ENCODE data around the gene RBMS1.

RBMS1 gene

DNA sequence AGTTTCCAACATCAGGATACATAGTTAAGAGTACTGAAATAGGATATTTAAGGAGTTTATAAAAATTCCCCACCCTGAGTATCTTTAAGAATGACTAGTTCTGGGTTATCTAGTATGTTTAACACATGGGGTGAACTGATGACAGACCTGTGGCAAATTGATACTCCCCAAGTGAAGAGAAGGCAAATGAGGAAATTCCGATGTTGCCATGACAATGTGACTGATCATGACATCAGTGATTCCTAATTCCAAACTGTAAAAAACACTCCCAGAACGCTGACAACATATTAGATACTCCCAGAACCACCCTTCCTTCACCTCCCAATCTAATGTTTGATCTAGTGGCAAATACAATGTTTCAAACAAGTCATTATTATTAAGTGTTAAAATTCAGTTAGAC, 77.6 kb downstream of the RBMS1 start:
- TF ChIP-seq, protein P1, sequence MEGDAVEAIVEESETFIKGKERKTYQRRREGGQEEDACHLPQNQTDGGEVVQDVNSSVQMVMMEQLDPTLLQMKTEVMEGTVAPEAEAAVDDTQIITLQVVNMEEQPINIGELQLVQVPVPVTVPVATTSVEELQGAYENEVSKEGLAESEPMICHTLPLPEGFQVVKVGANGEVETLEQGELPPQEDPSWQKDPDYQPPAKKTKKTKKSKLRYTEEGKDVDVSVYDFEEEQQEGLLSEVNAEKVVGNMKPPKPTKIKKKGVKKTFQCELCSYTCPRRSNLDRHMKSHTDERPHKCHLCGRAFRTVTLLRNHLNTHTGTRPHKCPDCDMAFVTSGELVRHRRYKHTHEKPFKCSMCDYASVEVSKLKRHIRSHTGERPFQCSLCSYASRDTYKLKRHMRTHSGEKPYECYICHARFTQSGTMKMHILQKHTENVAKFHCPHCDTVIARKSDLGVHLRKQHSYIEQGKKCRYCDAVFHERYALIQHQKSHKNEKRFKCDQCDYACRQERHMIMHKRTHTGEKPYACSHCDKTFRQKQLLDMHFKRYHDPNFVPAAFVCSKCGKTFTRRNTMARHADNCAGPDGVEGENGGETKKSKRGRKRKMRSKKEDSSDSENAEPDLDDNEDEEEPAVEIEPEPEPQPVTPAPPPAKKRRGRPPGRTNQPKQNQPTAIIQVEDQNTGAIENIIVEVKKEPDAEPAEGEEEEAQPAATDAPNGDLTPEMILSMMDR (IDR thresholded peaks at IDR 0.05) = no peak
- no peak for DNase-seq
- Histone ChIP-seq H3K27me3 (no peaks in the 10 kb centered on the region), H3K4me3 (no peak overlapping the region), H3K27ac (no peak overlapping the region), H3K9me3 (no peaks in the 10 kb centered on the region), H3K36me3 (no peaks in the 10 kb centered on the region), H3K4me1 (peaks cover 0 to 60% (median 16%) of the 10 kb centered on the region in 4 donors)
- intact Hi-C loops (cut with DNase I; ENCODE audit: low total_unique reads) = no loop called here

DNA sequence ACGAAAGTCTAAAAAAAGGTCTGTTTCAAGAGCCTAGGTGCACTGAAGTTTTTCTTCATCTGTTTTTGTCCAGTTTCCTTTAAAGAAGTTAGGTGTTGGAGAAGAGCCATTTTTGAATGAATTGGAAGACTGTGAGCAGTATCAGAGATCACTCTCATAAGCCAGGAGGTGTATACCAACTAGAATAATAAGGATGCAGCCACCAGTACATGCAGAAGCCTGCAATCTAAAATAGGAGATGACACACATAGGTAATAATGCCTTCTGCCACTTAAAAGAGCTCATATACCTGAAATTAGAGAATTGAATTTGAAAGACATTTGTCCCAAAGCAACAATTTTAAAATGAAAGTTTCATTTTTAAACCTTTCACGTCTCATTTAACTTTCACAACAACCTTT, 81.7 kb downstream of the RBMS1 start:
- Histone ChIP-seq H3K27ac (peak overlapping the region in 1 of 2 donors; percentile 34), H3K36me3 (no peaks in the 10 kb centered on the region), H3K27me3 (no peaks in the 10 kb centered on the region), H3K4me1 (peaks cover 0 to 30% (median 14%) of the 10 kb centered on the region in 4 donors), H3K9me3 (no peaks in the 10 kb centered on the region), H3K4me3 (no peak overlapping the region)
- no peak for DNase-seq
- TF ChIP-seq, protein P1 (IDR thresholded peaks at IDR 0.05) = no peak
- intact Hi-C loops (cut with DNase I; ENCODE audit: low total_unique reads) = no loop called here

DNA sequence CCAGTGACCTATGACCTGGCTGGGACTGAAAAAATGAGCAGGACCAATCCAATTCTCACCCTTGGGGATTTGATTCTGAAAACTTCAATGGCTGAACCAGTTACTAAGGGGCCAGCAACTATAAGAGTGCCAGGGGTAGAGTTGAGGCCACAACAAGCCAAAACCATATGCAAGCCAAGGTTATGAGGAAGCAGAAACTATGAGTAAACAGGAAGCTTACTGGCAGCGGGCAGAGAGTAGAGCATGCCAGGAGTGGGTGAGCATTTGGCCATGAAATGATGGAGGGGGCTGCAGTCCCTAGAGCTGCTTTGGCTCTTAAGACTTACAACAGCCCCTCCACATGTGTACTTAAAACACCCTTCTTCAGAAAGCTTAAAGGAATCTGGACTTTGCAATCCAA, 82.4 kb downstream of the RBMS1 start:
- Histone ChIP-seq H3K4me1 (peaks cover 0 to 31% (median 15%) of the 10 kb centered on the region in 4 donors), H3K27ac (peak overlapping the region; percentile 20 to 34), H3K9me3 (no peaks in the 10 kb centered on the region), H3K36me3 (no peaks in the 10 kb centered on the region), H3K27me3 (no peaks in the 10 kb centered on the region), H3K4me3 (no peak overlapping the region)
- TF ChIP-seq, protein P1 (IDR thresholded peaks at IDR 0.05) = no peak
- no peak for DNase-seq
- intact Hi-C loops (cut with DNase I; ENCODE audit: low total_unique reads) = no loop called here

DNA sequence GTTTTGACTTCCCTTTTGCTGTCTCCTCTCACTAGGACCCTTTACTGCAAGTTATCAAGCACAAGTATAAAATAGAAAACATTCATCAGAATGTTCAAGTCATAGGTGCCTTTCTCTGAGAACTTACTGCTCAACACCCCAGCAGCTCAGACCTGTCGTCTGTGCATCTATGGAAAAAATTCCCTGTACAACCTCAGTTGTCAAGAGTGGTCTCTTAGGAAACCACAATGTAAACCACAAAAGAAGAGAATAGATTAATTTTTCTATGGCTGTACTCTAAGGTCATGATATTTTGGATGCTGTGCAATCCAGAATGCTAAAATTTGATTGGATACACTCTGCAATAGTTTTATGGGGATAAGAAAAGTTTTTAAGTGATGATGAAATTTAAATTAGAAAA, 84.1 kb downstream of the RBMS1 start:
- Histone ChIP-seq H3K4me1 (peaks cover 0 to 41% (median 23%) of the 10 kb centered on the region in 4 donors), H3K9me3 (no peaks in the 10 kb centered on the region), H3K27ac (no peak overlapping the region), H3K36me3 (no peaks in the 10 kb centered on the region), H3K27me3 (no peaks in the 10 kb centered on the region), H3K4me3 (no peak overlapping the region)
- intact Hi-C loops (cut with DNase I; ENCODE audit: low total_unique reads) = loop anchor here (10.0 kb wide), 2 partner anchors 75 to 135 kb away; no protein-coding TSS in a partner anchor
- TF ChIP-seq, protein P1 (IDR thresholded peaks at IDR 0.05) = no peak
- no peak for DNase-seq

DNA sequence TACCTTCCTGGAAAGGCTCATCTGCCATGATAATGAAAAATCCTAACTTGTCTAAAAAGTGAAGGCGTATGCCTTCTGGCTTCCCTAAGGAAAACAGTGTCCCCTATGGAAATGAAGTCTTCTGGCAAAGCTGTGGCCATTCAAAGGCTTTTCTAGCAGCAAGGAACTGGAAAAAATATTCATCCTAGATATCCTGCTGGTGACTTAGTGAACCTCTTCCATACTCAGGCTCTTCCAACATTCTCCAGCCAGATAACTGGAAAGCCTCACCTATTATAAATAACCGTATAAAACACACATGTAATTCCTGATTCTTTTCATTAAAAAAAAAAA, 84.7 kb downstream of the RBMS1 start:
- peaks cover 0 to 47% (median 24%) of the 10 kb centered on the region in 4 donors for H3K4me1 ChIP-seq
- H3K4me3 ChIP-seq = no peak overlapping the region
- TF ChIP-seq, protein P1 (IDR thresholded peaks at IDR 0.05) = no peak
- H3K27ac ChIP-seq = peak overlapping the region in 1 of 2 donors; percentile 96
- no peaks in the 10 kb centered on the region for H3K36me3 ChIP-seq
- no peak for DNase-seq
- H3K27me3 ChIP-seq = no peaks in the 10 kb centered on the region
- intact Hi-C loops (cut with DNase I; ENCODE audit: low total_unique reads) = loop anchor here (10.0 kb wide), 2 partner anchors 74 to 134 kb away; no protein-coding TSS in a partner anchor
- H3K9me3 ChIP-seq = no peaks in the 10 kb centered on the region

All from tibial artery (tissue), 4 donors.